Gastrocnemius medialis (tissue), 4 donors: ENCODE measurements around the gene FASLG. TPM values are rescaled to one million over a fixed set of nuclear protein-coding genes. Genes with fewer than 3 reads are reported as not detected.

Experiments
- ATAC-seq, 2 donors: fragments of 150-250 bp; one replicate each; pipeline ENCODE4 v1.9.1; 2016
- DNase-seq, 2 donors: peaks; one replicate each; pipeline ENCODE4 v3.0.0-alpha.2; 2019
- H3K27ac ChIP-seq, 4 donors: fragments of 200-600 bp; sonication (generic); 1 replicate in 1 of 4; 2 replicates in 3 of 4; pipeline ENCODE4 v1.5.1; 2016 to 2018; ENCODE audit warnings: mild to moderate bottlenecking in 2 of 4, moderate library complexity in 1 of 4
- H3K27me3 ChIP-seq, 3 donors: fragments of 200-600 bp; sonication (generic) in 2 of 3; 1 replicate in 1 of 3; 2 replicates in 2 of 3; pipeline versions ENCODE4 v1.5.1 to v1.6.0; 2016 to 2019; ENCODE audit warnings: mild to moderate bottlenecking in 1 of 3, moderate library complexity in 1 of 3
- H3K36me3 ChIP-seq, 2 donors: fragments of 200-600 bp; sonication (generic) in 1 of 2; one replicate each; pipeline ENCODE4 v1.5.1; 2017 to 2018
- H3K4me1 ChIP-seq, 2 donors: fragments of 200-600 bp; sonication (generic) in 1 of 2; one replicate each; pipeline ENCODE4 v1.5.1; 2016 to 2017; ENCODE audit warnings: mild to moderate bottlenecking in 2 of 2
- H3K4me3 ChIP-seq, 4 donors: fragments of 200-600 bp; sonication (generic) in 3 of 4; 1 replicate in 1 of 4; 2 replicates in 3 of 4; pipeline ENCODE4 v1.5.1; 2016 to 2019; ENCODE audit warnings: mild to moderate bottlenecking in 2 of 4
- H3K9me3 ChIP-seq, 3 donors: fragments of 200-600 bp; sonication (generic) in 2 of 3; 1 replicate in 1 of 3; 2 replicates in 2 of 3; pipeline ENCODE4 v1.5.1; 2016 to 2019
- CTCF ChIP-seq, 5 experiments: fragments of 450-650 bp in 3 of 5; fragments of 200-600 bp in 2 of 5; sonication (generic) in 2 of 5; IDR thresholded peaks in 4 of 5; conservative IDR thresholded peaks in 1 of 5; 1 replicate in 4 of 5; 2 replicates in 1 of 5; pipeline ENCODE4 v1.5.1; 2016 to 2019; ENCODE audit warnings: antibody characterized with exemption in 5 of 5, mild to moderate bottlenecking in 3 of 5, moderate library complexity in 3 of 5
- POLR2A ChIP-seq, 2 donors: fragments of 450-650 bp; IDR thresholded peaks; one replicate each; pipeline ENCODE4 v1.6.1; 2017; ENCODE audit warnings: antibody characterized with exemption in 2 of 2, mild to moderate bottlenecking in 2 of 2, moderate library complexity in 2 of 2
- in situ Hi-C, 4 donors: fragments of 200-750 bp; cut with MboI; loops; one replicate each; pipeline versions ENCODE4 v1.15.0 to v1.8.0; 2017; ENCODE audit warnings: low sequenced_read_pairs in 4 of 4
- intact Hi-C: fragments of 100-400 bp; cut with DNase I; formaldehyde crosslinking; loops from one replicate; pipeline ENCODE4 v1.15.1; 2023; ENCODE audit warnings: low total_unique reads
- total RNA-seq, 4 donors: library from RNA; depleted of rRNA; stranded (reverse); fragments of >200 nt; gene quantifications; one replicate each; pipeline versions ENCODE4 v1.1.0 to v1.2.3, GENCODE V29; 2016

Gene FASLG
- total RNA-seq, 4 donors from 2014 or later = not detected

GRCh38 chr1:172627702-172628101, 31.2 kb upstream of the FASLG start:
- no peaks in the 10 kb centered on the region for H3K36me3 ChIP-seq
- TF ChIP-seq CTCF (IDR thresholded peaks at IDR 0.05 in 4 of 5, conservative IDR thresholded peaks at IDR 0.05 in 1 of 5) = no peak
- no peaks in the 10 kb centered on the region for H3K9me3 ChIP-seq
- intact Hi-C loops (no loop called here), in situ Hi-C loops (no loop called here)
- no peaks in the 10 kb centered on the region for H3K4me1 ChIP-seq
- H3K27me3 ChIP-seq = no peaks in the 10 kb centered on the region
- no peak overlapping the region for H3K4me3 ChIP-seq
- no peak overlapping the region for H3K27ac ChIP-seq
- ATAC-seq (no peak), DNase-seq (no peak)

- Histone ChIP-seq H3K4me1 (no peaks in the 10 kb centered on the region), H3K27me3 (no peaks in the 10 kb centered on the region), H3K9me3 (no peaks in the 10 kb centered on the region), H3K4me3 (no peak overlapping the region), H3K36me3 (no peaks in the 10 kb centered on the region), H3K27ac (no peak overlapping the region)
- DNase-seq (no peak), ATAC-seq (no peak)
- intact Hi-C loops (no loop called here), in situ Hi-C loops (no loop called here)
- TF ChIP-seq CTCF (IDR thresholded peaks at IDR 0.05 in 4 of 5, conservative IDR thresholded peaks at IDR 0.05 in 1 of 5) = no peak
- no peak for TF ChIP-seq POLR2A (IDR thresholded peaks at IDR 0.05)
Measured at GRCh38 chr1:172628401-172628800, 30.5 kb upstream of the FASLG start.

- no peak for TF ChIP-seq POLR2A (IDR thresholded peaks at IDR 0.05)
- TF ChIP-seq CTCF (IDR thresholded peaks at IDR 0.05 in 4 of 5, conservative IDR thresholded peaks at IDR 0.05 in 1 of 5) = no peak
- H3K4me1 ChIP-seq = no peaks in the 10 kb centered on the region
- intact Hi-C loops (no loop called here), in situ Hi-C loops (no loop called here)
- no peaks in the 10 kb centered on the region for H3K9me3 ChIP-seq
- no peak overlapping the region for H3K4me3 ChIP-seq
- ATAC-seq = no peak
- no peaks in the 10 kb centered on the region for H3K27me3 ChIP-seq
- DNase-seq = no peak
- no peaks in the 10 kb centered on the region for H3K36me3 ChIP-seq
- H3K27ac ChIP-seq = no peak overlapping the region
Measured at GRCh38 chr1:172629170-172629569, 29.7 kb upstream of the FASLG start.

- in situ Hi-C loops = no loop called here
- ATAC-seq = no peak
- Histone ChIP-seq H3K4me1 (no peaks in the 10 kb centered on the region), H3K36me3 (no peaks in the 10 kb centered on the region), H3K4me3 (no peak overlapping the region), H3K9me3 (no peaks in the 10 kb centered on the region), H3K27me3 (no peaks in the 10 kb centered on the region), H3K27ac (no peak overlapping the region)
- TF ChIP-seq POLR2A (IDR thresholded peaks at IDR 0.05) (no peak), CTCF (IDR thresholded peaks at IDR 0.05 in 4 of 5, conservative IDR thresholded peaks at IDR 0.05 in 1 of 5) (no peak)
- no peak for DNase-seq
- intact Hi-C loops = no loop called here
Measured at GRCh38 chr1:172629638-172630037, 29.3 kb upstream of the FASLG start.

- TF ChIP-seq CTCF (IDR thresholded peaks at IDR 0.05 in 4 of 5, conservative IDR thresholded peaks at IDR 0.05 in 1 of 5) (no peak), POLR2A (IDR thresholded peaks at IDR 0.05) (no peak)
Measured at GRCh38 chr1:172630056-172630818, 28.7 kb upstream of the FASLG start.

More at GRCh38 chr1:172630056-172630818, 28.7 kb upstream of the FASLG start:
- H3K27ac ChIP-seq = no peak overlapping the region
- no peaks in the 10 kb centered on the region for H3K4me1 ChIP-seq
- DNase-seq = no peak
- no peaks in the 10 kb centered on the region for H3K36me3 ChIP-seq
- ATAC-seq = no peak
- H3K4me3 ChIP-seq = no peak overlapping the region
- intact Hi-C loops (no loop called here), in situ Hi-C loops (no loop called here)
- H3K27me3 ChIP-seq = no peaks in the 10 kb centered on the region
- no peaks in the 10 kb centered on the region for H3K9me3 ChIP-seq
